ENCODE data around the gene PHEX. TPM values are rescaled to one million over a fixed set of nuclear protein-coding genes. Genes with fewer than 3 reads are reported as not detected.

The PHEX gene
- polyA plus RNA-seq, 1 donor (not counting 4 experiments of a cell fraction or from before 2014, with no cell fraction given): 0.80 TPM

DNA sequence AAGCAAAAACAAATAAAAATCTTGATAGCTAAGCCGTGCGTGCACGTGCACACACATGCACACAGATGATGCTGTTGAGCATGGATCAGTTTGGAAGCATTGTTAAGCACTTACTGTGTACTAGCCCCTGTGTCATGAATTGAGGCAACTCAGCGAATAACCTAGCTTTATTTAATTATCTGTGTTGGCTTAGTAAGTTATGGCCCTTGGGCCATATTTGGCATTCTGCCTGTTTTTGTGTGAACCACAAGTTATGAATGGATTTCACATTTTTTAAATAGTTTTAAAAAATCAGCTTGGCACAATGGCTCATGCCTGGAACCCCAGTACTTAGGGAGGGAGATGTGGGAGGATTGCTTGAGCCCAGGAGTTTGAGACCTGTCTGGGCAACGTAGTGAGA, 126.9 kb downstream of the PHEX start:
- Histone ChIP-seq H3K36me3 (ENCODE audit: control insufficient read depth in 2 of 2, extremely low read depth in 1 of 2, insufficient read depth in 2 of 2, low read length in 2 of 2) (no peaks in the 10 kb centered on the region), H3K4me2 (ENCODE audit: control insufficient read depth, extremely low read depth, insufficient read depth, low read depth, low read length) (no peak overlapping the region), H3K27me3 (ENCODE audit: control insufficient read depth, extremely low read depth, insufficient read depth, low read length) (no peaks in the 10 kb centered on the region), H2AFZ (ENCODE audit: control insufficient read depth, low read length) (no peak overlapping the region), H3K79me2 (ENCODE audit: control insufficient read depth, insufficient read depth, low read length) (no peaks in the 10 kb centered on the region), H3K4me3 (ENCODE audit: control insufficient read depth in 2 of 3, extremely low read depth in 1 of 3, insufficient read depth in 2 of 3, low read depth in 1 of 3, low read length in 3 of 3) (no peak overlapping the region), H3K9me3 (ENCODE audit: control insufficient read depth, low read depth, low read length) (no peaks in the 10 kb centered on the region), H3K9ac (ENCODE audit: control insufficient read depth, extremely low read depth, insufficient read depth, low read length) (no peak overlapping the region), H4K20me1 (ENCODE audit: control insufficient read depth, extremely low read depth, insufficient read depth, low read length) (no peaks in the 10 kb centered on the region), H3K9me1 (ENCODE audit: control insufficient read depth, extremely low read depth, insufficient read depth, low read length) (no peaks in the 10 kb centered on the region), H3K4me1 (ENCODE audit: control insufficient read depth, extremely low read depth, insufficient read depth, low read length) (no peaks in the 10 kb centered on the region), H3K27ac (ENCODE audit: control insufficient read depth, insufficient read depth, low read length) (no peak overlapping the region)
- no peak for TF ChIP-seq EZH2 (IDR thresholded peaks at IDR 0.05; ENCODE audit: low read length)
- TF ChIP-seq, protein P1, sequence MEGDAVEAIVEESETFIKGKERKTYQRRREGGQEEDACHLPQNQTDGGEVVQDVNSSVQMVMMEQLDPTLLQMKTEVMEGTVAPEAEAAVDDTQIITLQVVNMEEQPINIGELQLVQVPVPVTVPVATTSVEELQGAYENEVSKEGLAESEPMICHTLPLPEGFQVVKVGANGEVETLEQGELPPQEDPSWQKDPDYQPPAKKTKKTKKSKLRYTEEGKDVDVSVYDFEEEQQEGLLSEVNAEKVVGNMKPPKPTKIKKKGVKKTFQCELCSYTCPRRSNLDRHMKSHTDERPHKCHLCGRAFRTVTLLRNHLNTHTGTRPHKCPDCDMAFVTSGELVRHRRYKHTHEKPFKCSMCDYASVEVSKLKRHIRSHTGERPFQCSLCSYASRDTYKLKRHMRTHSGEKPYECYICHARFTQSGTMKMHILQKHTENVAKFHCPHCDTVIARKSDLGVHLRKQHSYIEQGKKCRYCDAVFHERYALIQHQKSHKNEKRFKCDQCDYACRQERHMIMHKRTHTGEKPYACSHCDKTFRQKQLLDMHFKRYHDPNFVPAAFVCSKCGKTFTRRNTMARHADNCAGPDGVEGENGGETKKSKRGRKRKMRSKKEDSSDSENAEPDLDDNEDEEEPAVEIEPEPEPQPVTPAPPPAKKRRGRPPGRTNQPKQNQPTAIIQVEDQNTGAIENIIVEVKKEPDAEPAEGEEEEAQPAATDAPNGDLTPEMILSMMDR (optimal IDR thresholded peaks at IDR 0.05 in 1 of 3, IDR thresholded peaks at IDR 0.05 in 1 of 3, conservative IDR thresholded peaks at IDR 0.05 in 1 of 3; ENCODE audit: extremely low read depth in 1 of 3, insufficient read depth in 2 of 3, low read length in 3 of 3): no peak
- dilution Hi-C loops (cut with MboI; ENCODE audit: extremely low pct_ligation_motif_present, low sequenced_read_pairs): no loop called here
- FAIRE-seq (no peak), DNase-seq (ENCODE audit: low read depth, low spot score) (no peak)

DNA sequence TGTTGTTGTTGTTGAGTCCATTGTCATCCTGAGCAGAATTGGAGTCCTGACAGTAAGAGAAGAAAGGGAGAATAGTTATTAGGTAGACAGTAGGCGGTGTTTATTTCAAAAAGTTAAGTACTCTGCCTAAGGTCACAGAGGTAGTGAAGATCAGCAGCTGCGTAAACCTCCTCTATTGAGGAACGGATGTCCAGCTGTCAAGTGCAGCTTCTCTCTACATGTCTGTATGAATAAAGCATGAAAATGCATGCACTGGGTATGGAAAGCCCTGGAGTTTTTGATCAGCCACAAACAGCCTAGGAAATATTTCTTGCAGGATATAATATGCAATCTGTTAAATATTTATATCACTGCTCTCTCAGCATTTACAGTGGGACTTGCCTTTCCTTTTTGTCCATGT, 131.2 kb downstream of the PHEX start:
- H3K27ac ChIP-seq (ENCODE audit: control insufficient read depth, insufficient read depth, low read length): no peak overlapping the region
- H3K9me1 ChIP-seq (ENCODE audit: control insufficient read depth, extremely low read depth, insufficient read depth, low read length): no peaks in the 10 kb centered on the region
- no peak for TF ChIP-seq EZH2 (IDR thresholded peaks at IDR 0.05; ENCODE audit: low read length)
- TF ChIP-seq, protein P1 (optimal IDR thresholded peaks at IDR 0.05 in 1 of 3, IDR thresholded peaks at IDR 0.05 in 1 of 3, conservative IDR thresholded peaks at IDR 0.05 in 1 of 3; ENCODE audit: extremely low read depth in 1 of 3, insufficient read depth in 2 of 3, low read length in 3 of 3): no peak
- H2AFZ ChIP-seq (ENCODE audit: control insufficient read depth, low read length): no peak overlapping the region
- H3K27me3 ChIP-seq (ENCODE audit: control insufficient read depth, extremely low read depth, insufficient read depth, low read length): no peaks in the 10 kb centered on the region
- H3K36me3 ChIP-seq (ENCODE audit: control insufficient read depth in 2 of 2, extremely low read depth in 1 of 2, insufficient read depth in 2 of 2, low read length in 2 of 2): no peaks in the 10 kb centered on the region
- H3K79me2 ChIP-seq (ENCODE audit: control insufficient read depth, insufficient read depth, low read length): no peaks in the 10 kb centered on the region
- H3K9me3 ChIP-seq (ENCODE audit: control insufficient read depth, low read depth, low read length): no peaks in the 10 kb centered on the region
- no peaks in the 10 kb centered on the region for H4K20me1 ChIP-seq (ENCODE audit: control insufficient read depth, extremely low read depth, insufficient read depth, low read length)
- peaks cover 3% of the 10 kb centered on the region for H3K4me1 ChIP-seq (ENCODE audit: control insufficient read depth, extremely low read depth, insufficient read depth, low read length)
- no peak for DNase-seq (ENCODE audit: low read depth, low spot score)
- no peak overlapping the region for H3K4me2 ChIP-seq (ENCODE audit: control insufficient read depth, extremely low read depth, insufficient read depth, low read depth, low read length)
- dilution Hi-C loops (cut with MboI; ENCODE audit: extremely low pct_ligation_motif_present, low sequenced_read_pairs): no loop called here
- no peak overlapping the region for H3K9ac ChIP-seq (ENCODE audit: control insufficient read depth, extremely low read depth, insufficient read depth, low read length)
- no peak for FAIRE-seq
- no peak overlapping the region for H3K4me3 ChIP-seq (ENCODE audit: control insufficient read depth in 2 of 3, extremely low read depth in 1 of 3, insufficient read depth in 2 of 3, low read depth in 1 of 3, low read length in 3 of 3)
